Osteocyte (in vitro differentiated cells): Measurements from ENCODE around the gene PKNOX2. TPM values are rescaled to one million over a fixed set of nuclear protein-coding genes. Genes with fewer than 3 reads are reported as not detected.

Experiments used
- DNase-seq: peaks from one replicate; pipeline ENCODE4 v3.0.0; 2021; ENCODE audit warnings: mixed read lengths; ENCODE audit not compliant: unreplicated experiment; ENCODE audit errors: extremely low spot score
- H3K27ac Mint-ChIP-seq: one replicate; pipeline ENCODE4 v1.8.0; 2021; ENCODE audit warnings: mild to moderate bottlenecking, mixed read lengths; ENCODE audit not compliant: unreplicated experiment
- H3K27me3 Mint-ChIP-seq: one replicate; pipeline ENCODE4 v1.8.0; 2021; ENCODE audit warnings: mixed read lengths; ENCODE audit not compliant: unreplicated experiment
- H3K36me3 Mint-ChIP-seq: one replicate; pipeline ENCODE4 v1.8.0; 2021; ENCODE audit warnings: mixed read lengths; ENCODE audit not compliant: unreplicated experiment
- H3K4me1 Mint-ChIP-seq: one replicate; pipeline ENCODE4 v1.8.0; 2021; ENCODE audit warnings: mixed read lengths; ENCODE audit not compliant: unreplicated experiment
- H3K4me3 Mint-ChIP-seq: one replicate; pipeline ENCODE4 v1.8.0; 2021; ENCODE audit warnings: mild to moderate bottlenecking, moderate library complexity, mixed read lengths; ENCODE audit not compliant: unreplicated experiment
- H3K9me3 Mint-ChIP-seq: one replicate; pipeline ENCODE4 v1.8.0; 2021; ENCODE audit warnings: mixed read lengths; ENCODE audit not compliant: unreplicated experiment
- CTCF ChIP-seq: fragments of 200-600 bp; sonication (generic); IDR thresholded peaks from 2 replicates; pipeline ENCODE4 v1.5.0; 2021; ENCODE audit warnings: antibody characterized with exemption, mild to moderate bottlenecking, moderate library complexity
- total RNA-seq: library from RNA; stranded (reverse); gene quantifications from 2 replicates; pipeline ENCODE4 v1.2.1, GENCODE V29; 2021

PKNOX2 gene
- total RNA-seq, 1 donor from 2014 or later: 89.3 TPM

- DNase-seq: no peak
- Mint-ChIP-seq H3K27me3 (no peaks in the 10 kb centered on the region), H3K27ac (no peak overlapping the region), H3K36me3 (no peaks in the 10 kb centered on the region), H3K4me1 (peaks cover 6% of the 10 kb centered on the region), H3K4me3 (no peak overlapping the region), H3K9me3 (no peaks in the 10 kb centered on the region)
- no peak for TF ChIP-seq CTCF
These were observed 6.4 kb upstream of the PKNOX2 start for GRCh38 chr11:125157953-125158680.

- Mint-ChIP-seq H3K36me3 (no peaks in the 10 kb centered on the region), H3K4me1 (peaks cover 23% of the 10 kb centered on the region), H3K9me3 (no peaks in the 10 kb centered on the region), H3K27me3 (no peaks in the 10 kb centered on the region), H3K27ac (peak overlapping the region; percentile 89), H3K4me3 (no peak overlapping the region)
- DNase-seq: no peak
- TF ChIP-seq CTCF: no peak
These were observed 1.8 kb upstream of the PKNOX2 start for GRCh38 chr11:125162743-125163142.

- Mint-ChIP-seq H3K4me1 (peaks cover 31% of the 10 kb centered on the region), H3K27ac (peak overlapping the region; percentile 89), H3K36me3 (no peaks in the 10 kb centered on the region), H3K4me3 (peak overlapping the region; percentile 97), H3K27me3 (no peaks in the 10 kb centered on the region), H3K9me3 (no peaks in the 10 kb centered on the region)
- TF ChIP-seq CTCF: no peak
- DNase-seq: no peak
These were observed 1.0 kb upstream of the PKNOX2 start for GRCh38 chr11:125163431-125164063.

GRCh38 chr11:125164091-125164421 lies 495 bp upstream of the PKNOX2 start:
- TF ChIP-seq CTCF: no peak
- Mint-ChIP-seq H3K27ac (peak overlapping the region; percentile 89), H3K27me3 (no peaks in the 10 kb centered on the region), H3K36me3 (no peaks in the 10 kb centered on the region), H3K4me1 (peaks cover 36% of the 10 kb centered on the region), H3K4me3 (peak overlapping the region; percentile 97), H3K9me3 (no peaks in the 10 kb centered on the region)
- no peak for DNase-seq

- no peak for TF ChIP-seq CTCF
- no peaks in the 10 kb centered on the region for H3K36me3 Mint-ChIP-seq
- peak overlapping the region; percentile 97 for H3K27ac Mint-ChIP-seq
- DNase-seq: no peak
- peaks cover 48% of the 10 kb centered on the region for H3K4me1 Mint-ChIP-seq
- H3K9me3 Mint-ChIP-seq: no peaks in the 10 kb centered on the region
- no peaks in the 10 kb centered on the region for H3K27me3 Mint-ChIP-seq
- H3K4me3 Mint-ChIP-seq: peak overlapping the region; percentile 92
These were observed 726 bp downstream of the PKNOX2 start for GRCh38 chr11:125165111-125165842.
